Activated T-helper 1 cell treated with Interleukin-2 at 50 U/mL for 16 hours (primary cell): Measurements from ENCODE around the gene MEGF6.

Experiments used
- DNase-seq: peaks from one replicate; pipeline ENCODE4 v3.0.0-alpha.2; 2020; ENCODE audit warnings: low read depth

The MEGF6 gene

DNA sequence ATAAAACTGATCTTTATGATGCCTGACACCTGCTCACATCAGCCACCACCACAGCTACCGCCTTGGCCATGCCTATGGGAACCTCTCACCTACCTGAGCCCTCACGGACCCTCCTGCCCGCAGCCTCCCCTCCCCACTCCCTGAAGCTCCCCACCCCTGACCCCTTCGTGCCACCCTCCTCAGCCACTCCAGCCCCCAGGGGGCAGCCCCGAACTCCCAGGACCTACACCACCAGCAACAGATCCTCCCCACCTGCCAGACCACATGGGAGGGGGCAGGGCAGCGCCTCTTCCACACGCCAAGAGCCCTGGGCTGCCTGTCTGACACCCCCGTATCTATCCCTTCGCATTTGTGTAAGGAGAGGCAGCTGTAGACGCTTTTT, 171.0 kb downstream of the MEGF6 start:
- no peak for DNase-seq
